Measurements from ENCODE around the gene ZNF688.

Gene ZNF688

DNA sequence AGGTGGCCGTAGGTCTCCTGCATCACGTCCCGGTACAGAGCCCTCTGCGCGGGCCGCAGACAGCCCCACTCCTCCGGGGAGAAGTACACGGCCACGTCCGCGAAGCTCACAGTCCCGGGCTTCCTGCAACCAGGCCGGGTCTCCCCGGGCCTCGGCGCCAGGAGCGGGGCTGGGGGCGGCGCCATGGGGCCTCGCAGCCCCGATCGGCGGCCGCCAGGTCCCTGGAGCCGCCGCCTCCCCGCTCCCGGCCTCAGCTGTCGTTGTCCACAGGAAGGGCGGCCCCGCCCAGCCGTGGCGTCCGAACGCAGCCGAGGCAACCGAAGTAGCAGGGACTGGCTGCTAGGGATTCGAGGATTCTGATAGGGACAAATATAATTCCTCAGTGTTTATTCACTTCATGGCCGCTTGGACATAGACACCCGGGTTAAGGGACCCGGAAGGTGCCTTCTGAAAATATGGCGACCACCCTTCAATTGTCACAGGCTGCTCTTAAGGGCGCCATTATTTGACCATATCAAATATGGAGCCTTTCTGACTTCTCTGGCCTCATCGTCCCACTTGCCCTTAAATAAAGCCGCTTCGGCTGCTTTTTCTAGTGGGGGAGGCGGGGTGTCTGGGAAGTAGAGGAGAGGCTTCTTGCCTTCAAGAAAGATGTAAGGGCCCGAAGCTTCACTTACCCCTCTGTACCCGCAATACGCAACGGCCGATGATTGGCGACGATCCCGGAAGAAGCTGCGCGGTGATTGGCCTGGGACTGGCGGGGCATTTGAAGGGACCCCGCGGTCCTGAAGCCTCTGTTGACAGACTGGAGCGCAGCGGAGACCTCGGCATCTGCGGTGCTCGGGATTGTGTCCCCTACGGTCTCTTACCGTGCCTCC, at the start of gene ZNF688:
ZNF688 (minus strand) TSS at position 270 of the 878 bp plus-strand sequence; CDS start at position 185, 85 bp downstream.
- DNase-seq (ENCODE audit: low read depth) = peak; percentile 99
- TF ChIP-seq, protein P1, sequence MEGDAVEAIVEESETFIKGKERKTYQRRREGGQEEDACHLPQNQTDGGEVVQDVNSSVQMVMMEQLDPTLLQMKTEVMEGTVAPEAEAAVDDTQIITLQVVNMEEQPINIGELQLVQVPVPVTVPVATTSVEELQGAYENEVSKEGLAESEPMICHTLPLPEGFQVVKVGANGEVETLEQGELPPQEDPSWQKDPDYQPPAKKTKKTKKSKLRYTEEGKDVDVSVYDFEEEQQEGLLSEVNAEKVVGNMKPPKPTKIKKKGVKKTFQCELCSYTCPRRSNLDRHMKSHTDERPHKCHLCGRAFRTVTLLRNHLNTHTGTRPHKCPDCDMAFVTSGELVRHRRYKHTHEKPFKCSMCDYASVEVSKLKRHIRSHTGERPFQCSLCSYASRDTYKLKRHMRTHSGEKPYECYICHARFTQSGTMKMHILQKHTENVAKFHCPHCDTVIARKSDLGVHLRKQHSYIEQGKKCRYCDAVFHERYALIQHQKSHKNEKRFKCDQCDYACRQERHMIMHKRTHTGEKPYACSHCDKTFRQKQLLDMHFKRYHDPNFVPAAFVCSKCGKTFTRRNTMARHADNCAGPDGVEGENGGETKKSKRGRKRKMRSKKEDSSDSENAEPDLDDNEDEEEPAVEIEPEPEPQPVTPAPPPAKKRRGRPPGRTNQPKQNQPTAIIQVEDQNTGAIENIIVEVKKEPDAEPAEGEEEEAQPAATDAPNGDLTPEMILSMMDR (conservative IDR thresholded peaks at IDR 0.05; ENCODE audit: low read length) = no peak
- H3K4me3 ChIP-seq (ENCODE audit: low read length) = peak within 1 kb of the TSS; percentile 76

DNA sequence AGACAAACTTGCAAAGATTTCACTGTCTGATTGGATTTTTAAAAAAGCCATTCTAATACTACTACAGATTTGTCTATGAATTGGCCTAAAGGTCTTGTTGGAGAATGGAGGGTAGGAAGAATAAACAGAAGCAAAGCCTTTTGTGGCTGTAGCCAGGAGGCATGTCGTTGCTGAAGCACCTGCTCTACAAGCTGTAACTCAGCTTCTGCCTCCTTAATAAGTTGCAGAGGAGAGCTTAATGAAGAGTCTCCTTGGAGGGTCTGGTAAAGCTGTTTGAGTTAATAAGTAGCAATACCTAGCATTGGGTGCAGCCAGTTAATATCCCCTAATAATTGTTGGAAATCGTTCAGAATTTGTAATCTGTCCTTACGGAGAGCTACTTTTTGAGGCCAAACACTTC, 48.7 kb upstream of the ZNF688 start:
- no peak overlapping the region for H3K4me3 ChIP-seq (ENCODE audit: low read length)
- DNase-seq (ENCODE audit: low read depth) = no peak
- TF ChIP-seq, protein P1 (conservative IDR thresholded peaks at IDR 0.05; ENCODE audit: low read length) = no peak

GRCh38 chr16:30619638-30620037, 48.1 kb upstream of the ZNF688 start:
- TF ChIP-seq, protein P1 (conservative IDR thresholded peaks at IDR 0.05; ENCODE audit: low read length) = no peak
- no peak overlapping the region for H3K4me3 ChIP-seq (ENCODE audit: low read length)
- DNase-seq (ENCODE audit: low read depth) = no peak

- H3K4me3 ChIP-seq (ENCODE audit: low read length) = no peak overlapping the region
- TF ChIP-seq, protein P1 (conservative IDR thresholded peaks at IDR 0.05; ENCODE audit: low read length) = no peak
- DNase-seq (ENCODE audit: low read depth) = peak; percentile 55
Observed at GRCh38 chr16:30619202-30619601, 47.7 kb upstream of the ZNF688 start.

DNA sequence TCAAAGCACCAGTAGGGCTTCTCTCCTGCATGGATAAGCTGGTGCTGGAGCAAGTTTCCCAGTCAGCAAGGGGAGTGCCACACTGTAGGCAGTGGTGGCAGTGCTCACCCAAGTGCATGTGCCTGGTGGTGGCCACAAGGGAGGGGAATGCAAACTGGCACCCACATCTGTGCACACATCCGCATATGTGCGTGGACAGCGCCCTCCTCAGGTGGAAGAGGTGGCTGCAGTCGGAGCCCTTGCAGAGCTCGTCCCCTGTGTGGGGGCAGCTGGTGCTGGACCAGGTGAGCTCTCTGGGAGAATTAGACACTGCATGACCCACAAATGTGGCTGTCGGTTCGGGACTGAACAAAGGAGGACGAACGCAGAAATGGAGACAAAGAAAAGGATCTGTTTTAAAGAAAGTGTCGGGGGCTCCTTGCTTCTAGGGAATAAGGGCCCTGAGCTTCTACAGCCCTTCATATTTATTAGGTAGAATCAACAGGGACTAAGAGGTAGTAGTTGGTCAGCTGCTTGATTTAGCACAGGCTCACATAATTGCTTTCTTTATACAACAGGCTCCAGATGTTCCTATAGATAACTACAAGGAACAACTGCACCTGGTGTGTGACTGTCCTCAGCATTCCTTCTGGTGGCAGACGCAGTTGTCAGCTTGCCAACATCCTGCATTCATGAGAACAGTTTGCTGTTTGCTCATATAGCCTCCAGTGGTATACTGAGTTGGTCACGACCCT, 44.0 kb upstream of the ZNF688 start:
- DNase-seq (ENCODE audit: low read depth) = peak; percentile 11
- H3K4me3 ChIP-seq (ENCODE audit: low read length) = no peak overlapping the region
- TF ChIP-seq, protein P1 (conservative IDR thresholded peaks at IDR 0.05; ENCODE audit: low read length) = peak; percentile 41

DNA sequence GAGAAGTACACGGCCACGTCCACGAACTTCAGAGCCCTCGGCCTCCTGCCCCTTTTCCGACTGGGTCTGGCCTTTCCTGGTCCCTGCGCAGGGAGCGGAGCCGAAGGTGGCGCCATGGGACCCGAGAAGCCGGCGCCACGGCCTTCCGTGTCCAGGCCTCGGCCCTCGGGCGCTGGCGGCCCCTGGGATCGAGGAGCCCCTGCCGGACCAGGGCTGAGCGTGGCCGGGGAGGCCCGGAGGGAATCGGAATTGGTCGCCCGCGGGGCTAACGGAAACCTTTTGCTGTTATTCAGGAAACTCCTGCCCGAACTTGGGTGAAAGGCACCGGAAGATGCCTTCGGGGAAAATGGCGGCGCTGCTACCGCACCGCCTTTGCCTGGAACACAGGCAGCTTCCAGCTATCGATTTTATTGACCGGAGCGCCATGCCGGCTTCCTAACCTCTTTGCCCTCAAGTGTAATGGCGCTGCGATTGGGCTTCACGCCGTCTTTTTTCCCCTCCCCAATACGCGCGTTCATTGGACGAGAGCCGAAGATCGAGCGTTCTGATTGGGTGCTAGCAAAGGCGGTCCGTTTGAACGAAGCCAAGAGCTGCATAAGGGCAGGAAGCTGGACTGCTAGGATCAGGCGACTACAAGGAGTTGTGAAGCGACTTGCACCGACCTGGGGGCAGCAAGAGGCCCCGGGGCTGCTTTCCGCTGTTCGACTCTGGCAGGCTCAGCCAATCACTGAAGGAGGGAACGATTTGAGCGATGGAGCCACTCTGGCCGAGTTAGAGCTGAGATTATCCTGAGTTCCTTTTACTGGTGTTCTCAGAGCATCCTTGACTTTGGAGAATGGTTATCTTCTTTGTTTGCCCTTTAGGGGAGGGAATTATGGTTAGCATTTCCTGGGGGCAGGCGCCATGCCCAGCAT, 38.7 kb upstream of the ZNF688 start, which contains the start of gene ZNF689:
ZNF689 (minus strand) TSS at position 464 of the 914 bp plus-strand sequence; CDS start at position 116, 348 bp downstream.
- TF ChIP-seq, protein P1 (conservative IDR thresholded peaks at IDR 0.05; ENCODE audit: low read length) = no peak
- peak within 1 kb of the TSS; percentile 94 for H3K4me3 ChIP-seq (ENCODE audit: low read length)
- peak; percentile 95 for DNase-seq (ENCODE audit: low read depth)
